Activated naive CD4-positive, alpha-beta T cell treated with anti-CD3 and anti-CD28 coated beads, Interleukin-2, amount 10 ng/mL, durations not matched to agents 7 days and 5 days (primary cell): ENCODE results near the gene SLC26A9.

Experiments
- CTCF ChIA-PET: fragments of 350-600 bp; sonication (Branson Sonifier 250); formaldehyde crosslinking; loops from one replicate; lab custom pipeline; 2021; ENCODE audit warnings: antibody characterized with exemption; lab: Charles Lee
- DNase-seq: peaks from one replicate; pipeline ENCODE4 v3.0.0-alpha.2; 2020
- H3K27ac Mint-ChIP-seq: one replicate; pipeline ENCODE4 v1.8.0; 2021; ENCODE audit warnings: mild to moderate bottlenecking, moderate library complexity, mixed read lengths
- H3K27me3 Mint-ChIP-seq: one replicate; pipeline ENCODE4 v1.8.0; 2021; ENCODE audit warnings: mild to moderate bottlenecking, mixed read lengths
- H3K36me3 Mint-ChIP-seq: one replicate; pipeline ENCODE4 v1.8.0; 2021; ENCODE audit warnings: mixed read lengths
- H3K4me1 Mint-ChIP-seq: one replicate; pipeline ENCODE4 v1.8.0; 2021; ENCODE audit warnings: mixed read lengths
- H3K4me3 Mint-ChIP-seq: one replicate; pipeline ENCODE4 v1.8.0; 2021; ENCODE audit warnings: mild to moderate bottlenecking, moderate library complexity, mixed read lengths
- H3K9me3 Mint-ChIP-seq: one replicate; pipeline ENCODE4 v1.8.0; 2021; ENCODE audit warnings: mixed read lengths

The SLC26A9 gene

GRCh38 chr1:205978676-205979075 lies 35.4 kb upstream of the SLC26A9 start:
- Mint-ChIP-seq H3K4me1 (no peaks in the 10 kb centered on the region), H3K27ac (no peak overlapping the region), H3K27me3 (no peaks in the 10 kb centered on the region), H3K36me3 (no peaks in the 10 kb centered on the region), H3K9me3 (peaks cover 13% of the 10 kb centered on the region), H3K4me3 (no peak overlapping the region)
- DNase-seq: no peak
- CTCF ChIA-PET: interaction anchor here (2.0 to 8.9 kb wide), 9 partner anchors 10 to 386 kb away, joined by 5 to 219 read pairs (median 16); no protein-coding TSS in a partner anchor

GRCh38 chr1:205977402-205978014 lies 34.3 kb upstream of the SLC26A9 start:
- Mint-ChIP-seq H3K9me3 (peaks cover 14% of the 10 kb centered on the region), H3K27ac (no peak overlapping the region), H3K27me3 (no peaks in the 10 kb centered on the region), H3K4me3 (no peak overlapping the region), H3K4me1 (no peaks in the 10 kb centered on the region), H3K36me3 (no peaks in the 10 kb centered on the region)
- CTCF ChIA-PET: interaction anchor here (0.5 to 8.9 kb wide), 72 partner anchors 9 to 536 kb away, joined by 3 to 219 read pairs (median 4); partner anchors contain the start of genes CTSE and SLC26A9
- peak; percentile 85 for DNase-seq

GRCh38 chr1:205976708-205977401 lies 33.6 kb upstream of the SLC26A9 start:
- DNase-seq: no peak
- no peak overlapping the region for H3K4me3 Mint-ChIP-seq
- CTCF ChIA-PET: interaction anchor here (0.6 to 8.9 kb wide), 69 partner anchors 8 to 536 kb away, joined by 3 to 219 read pairs (median 4); partner anchors contain the start of genes CTSE and SLC26A9
- peaks cover 14% of the 10 kb centered on the region for H3K9me3 Mint-ChIP-seq
- no peaks in the 10 kb centered on the region for H3K4me1 Mint-ChIP-seq
- no peaks in the 10 kb centered on the region for H3K36me3 Mint-ChIP-seq
- H3K27ac Mint-ChIP-seq: no peak overlapping the region
- no peaks in the 10 kb centered on the region for H3K27me3 Mint-ChIP-seq

- Mint-ChIP-seq H3K36me3 (no peaks in the 10 kb centered on the region), H3K27me3 (no peaks in the 10 kb centered on the region), H3K27ac (no peak overlapping the region), H3K9me3 (peaks cover 14% of the 10 kb centered on the region), H3K4me3 (no peak overlapping the region), H3K4me1 (no peaks in the 10 kb centered on the region)
- DNase-seq: no peak
- CTCF ChIA-PET: interaction anchor here (1.7 to 8.9 kb wide), 8 partner anchors 10 to 318 kb away, joined by 6 to 219 read pairs (median 16); partner anchors contain the start of gene CTSE
These were observed 32.8 kb upstream of the SLC26A9 start for GRCh38 chr1:205976036-205976435.

GRCh38 chr1:205975387-205975998 lies 32.2 kb upstream of the SLC26A9 start:
- H3K36me3 Mint-ChIP-seq: no peaks in the 10 kb centered on the region
- no peak overlapping the region for H3K27ac Mint-ChIP-seq
- peaks cover 14% of the 10 kb centered on the region for H3K9me3 Mint-ChIP-seq
- no peak for DNase-seq
- no peak overlapping the region for H3K4me3 Mint-ChIP-seq
- CTCF ChIA-PET: interaction anchor here (4.7 to 8.9 kb wide), 2 partner anchors 58 to 317 kb away, joined by 94 to 219 read pairs; no protein-coding TSS in a partner anchor
- no peaks in the 10 kb centered on the region for H3K4me1 Mint-ChIP-seq
- no peaks in the 10 kb centered on the region for H3K27me3 Mint-ChIP-seq

GRCh38 chr1:205974712-205975111 lies 31.5 kb upstream of the SLC26A9 start:
- H3K36me3 Mint-ChIP-seq: no peaks in the 10 kb centered on the region
- H3K4me3 Mint-ChIP-seq: no peak overlapping the region
- H3K27ac Mint-ChIP-seq: no peak overlapping the region
- DNase-seq: no peak
- no peaks in the 10 kb centered on the region for H3K4me1 Mint-ChIP-seq
- H3K9me3 Mint-ChIP-seq: peaks cover 14% of the 10 kb centered on the region
- CTCF ChIA-PET: no interaction called here
- H3K27me3 Mint-ChIP-seq: no peaks in the 10 kb centered on the region

- CTCF ChIA-PET: no interaction called here
- no peaks in the 10 kb centered on the region for H3K36me3 Mint-ChIP-seq
These were observed 30.3 kb upstream of the SLC26A9 start for GRCh38 chr1:205973377-205974232.

GRCh38 chr1:205972491-205973168 lies 29.4 kb upstream of the SLC26A9 start:
- Mint-ChIP-seq H3K27ac (no peak overlapping the region), H3K4me1 (no peaks in the 10 kb centered on the region), H3K27me3 (peaks cover under 1% of the 10 kb centered on the region), H3K4me3 (no peak overlapping the region), H3K9me3 (peaks cover 14% of the 10 kb centered on the region), H3K36me3 (no peaks in the 10 kb centered on the region)
- CTCF ChIA-PET: no interaction called here
- no peak for DNase-seq

More at GRCh38 chr1:205973377-205974232, 30.3 kb upstream of the SLC26A9 start:
- Mint-ChIP-seq H3K27me3 (no peaks in the 10 kb centered on the region), H3K4me1 (no peaks in the 10 kb centered on the region), H3K4me3 (no peak overlapping the region), H3K27ac (no peak overlapping the region), H3K9me3 (peaks cover 14% of the 10 kb centered on the region)
- DNase-seq: no peak

- CTCF ChIA-PET: interaction anchor here (0.6 kb wide), 1 partner anchor 53 kb away, joined by 4 read pairs; no protein-coding TSS in a partner anchor
- Mint-ChIP-seq H3K36me3 (no peaks in the 10 kb centered on the region), H3K9me3 (peaks cover 14% of the 10 kb centered on the region), H3K27me3 (peaks cover 6% of the 10 kb centered on the region), H3K4me1 (no peaks in the 10 kb centered on the region), H3K4me3 (no peak overlapping the region), H3K27ac (no peak overlapping the region)
- no peak for DNase-seq
These were observed 28.8 kb upstream of the SLC26A9 start for GRCh38 chr1:205972081-205972480.

GRCh38 chr1:205971082-205971481 lies 27.8 kb upstream of the SLC26A9 start:
- Mint-ChIP-seq H3K4me3 (no peak overlapping the region), H3K4me1 (no peaks in the 10 kb centered on the region), H3K27me3 (peaks cover 6% of the 10 kb centered on the region), H3K9me3 (peaks cover 14% of the 10 kb centered on the region), H3K36me3 (no peaks in the 10 kb centered on the region), H3K27ac (no peak overlapping the region)
- CTCF ChIA-PET: interaction anchor here (0.9 to 1.0 kb wide), 2 partner anchors 179 to 314 kb away, joined by 3 to 4 read pairs; no protein-coding TSS in a partner anchor
- no peak for DNase-seq

GRCh38 chr1:205970486-205970885 lies 27.2 kb upstream of the SLC26A9 start:
- Mint-ChIP-seq H3K27me3 (peaks cover 7% of the 10 kb centered on the region), H3K4me3 (no peak overlapping the region), H3K36me3 (no peaks in the 10 kb centered on the region), H3K27ac (no peak overlapping the region), H3K4me1 (no peaks in the 10 kb centered on the region), H3K9me3 (peaks cover 14% of the 10 kb centered on the region)
- CTCF ChIA-PET: interaction anchor here (0.9 to 1.1 kb wide), 2 partner anchors 9 to 179 kb away, joined by 3 read pairs; no protein-coding TSS in a partner anchor
- DNase-seq: no peak

GRCh38 chr1:205969229-205969628 lies 26.0 kb upstream of the SLC26A9 start:
- CTCF ChIA-PET: interaction anchor here (1.1 to 2.7 kb wide), 6 partner anchors 8 to 310 kb away, joined by 3 to 16 read pairs (median 3); no protein-coding TSS in a partner anchor
- Mint-ChIP-seq H3K27me3 (peaks cover 17% of the 10 kb centered on the region), H3K27ac (no peak overlapping the region), H3K4me1 (no peaks in the 10 kb centered on the region), H3K36me3 (no peaks in the 10 kb centered on the region), H3K9me3 (peaks cover 4% of the 10 kb centered on the region), H3K4me3 (no peak overlapping the region)
- DNase-seq: no peak
